Panc1 (cell line): Measurements from ENCODE around the gene SLC24A4. TPM values are rescaled to one million over a fixed set of nuclear protein-coding genes. Genes with fewer than 3 reads are reported as not detected.
A peak's percentile ranks its signal among the peaks of the same experiment; 100 is the strongest.

Experiments
- ATAC-seq: fragments of 200-7000 bp; cut with Tn5 transposase; 2 replicates; pipeline ENCODE4 v1.9.1; 2020; ENCODE audit warnings: mild to moderate bottlenecking, moderate library complexity
- BruUV-seq: library from RNA; stranded (reverse); fragments of 400-500 nt; replicated peaks from 2 replicates; lab custom pipeline; 2021; lab: Mats Ljungman, UMichigan
- CTCF ChIA-PET: fragments of 300-600 bp; sonication (Branson Sonifier 250); formaldehyde crosslinking; loops from one replicate; lab custom pipeline; 2022; ENCODE audit warnings: antibody characterized with exemption; lab: Charles Lee
- POLR2A ChIA-PET: fragments of 300-600 bp; sonication (Branson Sonifier 250); formaldehyde crosslinking; loops from one replicate; lab custom pipeline; 2022; ENCODE audit warnings: antibody characterized with exemption; lab: Charles Lee
- DNase-seq: peaks from one replicate; pipeline ENCODE4 v3.0.0-alpha.2; 2010; ENCODE audit warnings: low read depth, low spot score
- H3K27ac ChIP-seq: 2 replicates; pipeline ENCODE4 v1.5.1; 2011; ENCODE audit warnings: mild to moderate bottlenecking, low read length, inconsistent platforms
- H3K27me3 ChIP-seq: fragments of 200-500 bp; sonication (Bioruptor generic); 2 replicates; pipeline ENCODE4 v1.6.0; 2014; ENCODE audit warnings: low read length, inconsistent platforms; ENCODE audit not compliant: control insufficient read depth, insufficient read depth
- H3K36me3 ChIP-seq: fragments of 200-500 bp; sonication (Bioruptor generic); 2 replicates; pipeline ENCODE4 v1.5.1; 2014; ENCODE audit warnings: inconsistent platforms, mild to moderate bottlenecking, low read length, moderate library complexity; ENCODE audit not compliant: control insufficient read depth, insufficient read depth
- H3K4me1 ChIP-seq: 2 replicates; pipeline ENCODE4 v1.5.1; 2011; ENCODE audit warnings: inconsistent platforms, mild to moderate bottlenecking, low read length, moderate library complexity; ENCODE audit not compliant: control insufficient read depth, insufficient read depth
- H3K4me3 ChIP-seq, 2 experiments: 2 replicates each; pipeline ENCODE4 v1.5.1; 2011 to 2012; ENCODE audit warnings: low read depth in 2 of 2, low read length in 2 of 2, mild to moderate bottlenecking in 2 of 2, inconsistent platforms in 1 of 2, moderate library complexity in 1 of 2
- H3K9me3 ChIP-seq: fragments of 200-500 bp; sonication (Bioruptor generic); 2 replicates; pipeline ENCODE4 v1.5.1; 2014; ENCODE audit warnings: low read depth, mild to moderate bottlenecking, inconsistent platforms, low read length, moderate library complexity; ENCODE audit not compliant: control insufficient read depth, insufficient read depth
- POLR2AphosphoS5 ChIP-seq: IDR thresholded peaks from 2 replicates; pipeline ENCODE4 v1.6.1; 2012; ENCODE audit warnings: mild to moderate bottlenecking, low read depth, low read length, moderate library complexity
- SIN3A ChIP-seq: IDR thresholded peaks from 2 replicates; pipeline ENCODE4 v1.6.1; 2012; ENCODE audit warnings: low read depth, mild to moderate bottlenecking, low read length, moderate library complexity, borderline replicate concordance; ENCODE audit not compliant: insufficient read depth
- TCF7L2 ChIP-seq: IDR thresholded peaks from 2 replicates; pipeline ENCODE4 v1.6.1; 2011; ENCODE audit warnings: mild to moderate bottlenecking, low read depth, low read length, inconsistent platforms
- in situ Hi-C: cut with HindIII; loops from 2 replicates; pipeline ENCODE4 v1.10.0; 2016; ENCODE audit warnings: low sequenced_read_pairs, low pct_unique_long_range_greater_than_20kb
- intact Hi-C: fragments of 100-400 bp; cut with micrococcal nuclease; formaldehyde crosslinking; loops from one replicate; pipeline ENCODE4 v1.10.0; 2022; ENCODE audit not compliant: unreplicated experiment
- total RNA-seq: library from RNA; stranded (reverse); gene quantifications from one replicate; pipeline ENCODE4 v1.2.1, GENCODE V29; 2021; ENCODE audit not compliant: unreplicated experiment
- TF ChIP-seq, protein P1 (sequence below): fragments of 450-650 bp; IDR thresholded peaks from 2 replicates; pipeline ENCODE4 v1.5.1; 2017; ENCODE audit warnings: mild to moderate bottlenecking
- TF ChIP-seq, protein P2 (sequence below), 2 experiments: IDR thresholded peaks; 2 replicates each; pipeline ENCODE4 v1.6.1; 2011 to 2012; ENCODE audit warnings: low read depth in 2 of 2, control low read depth in 1 of 2, low read length in 1 of 2, mild to moderate bottlenecking in 1 of 2, moderate library complexity in 1 of 2; ENCODE audit not compliant: insufficient read depth in 1 of 2

Gene SLC24A4
- total RNA-seq, 1 experiment from 2014 or later = not detected

DNA sequence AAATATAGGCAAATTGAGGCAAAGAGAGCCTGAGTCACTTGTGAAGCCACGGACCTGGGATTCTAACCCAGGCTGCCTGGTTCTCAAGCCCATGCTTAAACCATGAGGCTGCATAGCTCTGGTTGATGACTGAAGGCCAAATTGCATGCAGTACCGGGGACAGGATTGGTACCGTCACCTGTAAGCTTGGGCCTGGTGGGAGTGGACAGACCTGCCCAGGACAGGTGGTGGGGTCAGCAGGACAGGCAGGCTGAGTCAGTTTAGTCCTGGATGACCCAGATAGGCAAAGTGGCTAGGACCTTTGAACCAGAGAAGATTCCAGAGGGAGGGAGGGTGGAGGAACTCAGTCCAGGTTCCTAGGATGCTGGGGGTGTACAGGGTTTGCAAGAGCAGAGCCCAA is 216.5 kb downstream of the SLC24A4 start:
- ChIA-PET POLR2A (no interaction called here), CTCF (no interaction called here)
- H3K9me3 ChIP-seq = no peaks in the 10 kb centered on the region
- H3K27ac ChIP-seq = no peak overlapping the region
- in situ Hi-C loops = no loop called here
- H3K27me3 ChIP-seq = no peaks in the 10 kb centered on the region
- H3K36me3 ChIP-seq = no peaks in the 10 kb centered on the region
- BruUV-seq = no TSS peak
- no peak overlapping the region for H3K4me3 ChIP-seq
- TF ChIP-seq TCF7L2 (no peak), SIN3A (no peak), POLR2AphosphoS5 (no peak)
- TF ChIP-seq, protein P1, sequence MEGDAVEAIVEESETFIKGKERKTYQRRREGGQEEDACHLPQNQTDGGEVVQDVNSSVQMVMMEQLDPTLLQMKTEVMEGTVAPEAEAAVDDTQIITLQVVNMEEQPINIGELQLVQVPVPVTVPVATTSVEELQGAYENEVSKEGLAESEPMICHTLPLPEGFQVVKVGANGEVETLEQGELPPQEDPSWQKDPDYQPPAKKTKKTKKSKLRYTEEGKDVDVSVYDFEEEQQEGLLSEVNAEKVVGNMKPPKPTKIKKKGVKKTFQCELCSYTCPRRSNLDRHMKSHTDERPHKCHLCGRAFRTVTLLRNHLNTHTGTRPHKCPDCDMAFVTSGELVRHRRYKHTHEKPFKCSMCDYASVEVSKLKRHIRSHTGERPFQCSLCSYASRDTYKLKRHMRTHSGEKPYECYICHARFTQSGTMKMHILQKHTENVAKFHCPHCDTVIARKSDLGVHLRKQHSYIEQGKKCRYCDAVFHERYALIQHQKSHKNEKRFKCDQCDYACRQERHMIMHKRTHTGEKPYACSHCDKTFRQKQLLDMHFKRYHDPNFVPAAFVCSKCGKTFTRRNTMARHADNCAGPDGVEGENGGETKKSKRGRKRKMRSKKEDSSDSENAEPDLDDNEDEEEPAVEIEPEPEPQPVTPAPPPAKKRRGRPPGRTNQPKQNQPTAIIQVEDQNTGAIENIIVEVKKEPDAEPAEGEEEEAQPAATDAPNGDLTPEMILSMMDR = no peak
- TF ChIP-seq, protein P2, sequence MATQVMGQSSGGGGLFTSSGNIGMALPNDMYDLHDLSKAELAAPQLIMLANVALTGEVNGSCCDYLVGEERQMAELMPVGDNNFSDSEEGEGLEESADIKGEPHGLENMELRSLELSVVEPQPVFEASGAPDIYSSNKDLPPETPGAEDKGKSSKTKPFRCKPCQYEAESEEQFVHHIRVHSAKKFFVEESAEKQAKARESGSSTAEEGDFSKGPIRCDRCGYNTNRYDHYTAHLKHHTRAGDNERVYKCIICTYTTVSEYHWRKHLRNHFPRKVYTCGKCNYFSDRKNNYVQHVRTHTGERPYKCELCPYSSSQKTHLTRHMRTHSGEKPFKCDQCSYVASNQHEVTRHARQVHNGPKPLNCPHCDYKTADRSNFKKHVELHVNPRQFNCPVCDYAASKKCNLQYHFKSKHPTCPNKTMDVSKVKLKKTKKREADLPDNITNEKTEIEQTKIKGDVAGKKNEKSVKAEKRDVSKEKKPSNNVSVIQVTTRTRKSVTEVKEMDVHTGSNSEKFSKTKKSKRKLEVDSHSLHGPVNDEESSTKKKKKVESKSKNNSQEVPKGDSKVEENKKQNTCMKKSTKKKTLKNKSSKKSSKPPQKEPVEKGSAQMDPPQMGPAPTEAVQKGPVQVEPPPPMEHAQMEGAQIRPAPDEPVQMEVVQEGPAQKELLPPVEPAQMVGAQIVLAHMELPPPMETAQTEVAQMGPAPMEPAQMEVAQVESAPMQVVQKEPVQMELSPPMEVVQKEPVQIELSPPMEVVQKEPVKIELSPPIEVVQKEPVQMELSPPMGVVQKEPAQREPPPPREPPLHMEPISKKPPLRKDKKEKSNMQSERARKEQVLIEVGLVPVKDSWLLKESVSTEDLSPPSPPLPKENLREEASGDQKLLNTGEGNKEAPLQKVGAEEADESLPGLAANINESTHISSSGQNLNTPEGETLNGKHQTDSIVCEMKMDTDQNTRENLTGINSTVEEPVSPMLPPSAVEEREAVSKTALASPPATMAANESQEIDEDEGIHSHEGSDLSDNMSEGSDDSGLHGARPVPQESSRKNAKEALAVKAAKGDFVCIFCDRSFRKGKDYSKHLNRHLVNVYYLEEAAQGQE (IDR thresholded peaks at IDR 0.05; ENCODE audit: insufficient read depth in 1 of 2, low read depth in 2 of 2, low read length in 1 of 2) = no peak
- intact Hi-C loops = no loop called here
- no peak for ATAC-seq
- DNase-seq = no peak
- H3K4me1 ChIP-seq = no peaks in the 10 kb centered on the region; the same call in 1 of the 2 replicates

GRCh38 chr14:92539875-92540274 is 216.9 kb downstream of the SLC24A4 start:
- CTCF ChIA-PET = no interaction called here
- in situ Hi-C loops (no loop called here), intact Hi-C loops (no loop called here)
- no TSS peak for BruUV-seq
- Histone ChIP-seq H3K36me3 (no peaks in the 10 kb centered on the region), H3K4me1 (no peaks in the 10 kb centered on the region; the same call in 1 of the 2 replicates), H3K27ac (no peak overlapping the region), H3K9me3 (no peaks in the 10 kb centered on the region), H3K4me3 (no peak overlapping the region), H3K27me3 (no peaks in the 10 kb centered on the region)
- ATAC-seq = no peak
- TF ChIP-seq SIN3A = no peak
- no peak for TF ChIP-seq POLR2AphosphoS5
- no peak for TF ChIP-seq TCF7L2
- POLR2A ChIA-PET = no interaction called here
- no peak for DNase-seq

DNA sequence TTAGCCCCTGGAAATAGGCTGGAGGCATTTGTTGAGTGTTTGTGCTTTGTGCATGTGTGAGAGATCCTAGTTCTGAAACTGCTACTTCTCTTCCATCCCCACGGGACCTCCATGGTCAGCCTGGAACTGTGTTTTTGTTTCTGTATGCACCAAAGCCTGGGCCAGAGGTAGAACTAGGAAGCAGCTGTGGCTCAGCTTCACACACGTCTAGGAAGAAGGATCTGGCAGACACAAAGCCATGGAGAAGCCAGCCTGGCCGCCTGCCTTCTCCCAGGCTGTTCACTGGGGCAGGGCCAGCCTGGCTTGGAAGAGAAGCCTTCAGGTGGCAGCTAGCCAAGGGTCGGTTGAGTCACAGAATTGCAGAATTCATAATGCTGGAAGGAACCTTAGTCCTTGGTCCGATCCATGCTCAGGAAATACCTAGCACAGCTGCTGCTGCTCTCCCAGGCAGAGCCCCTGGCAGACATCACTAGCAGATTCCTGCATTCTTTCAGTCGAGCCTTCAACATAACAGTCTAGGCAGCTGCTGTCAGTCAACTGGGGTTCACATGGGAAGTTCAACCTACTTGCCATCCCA is 217.6 kb downstream of the SLC24A4 start:
- POLR2A ChIA-PET = no interaction called here
- H3K27ac ChIP-seq = peak overlapping the region; percentile 39; the same call in 1 of the 2 replicates
- CTCF ChIA-PET = no interaction called here

More for the DNA sequence above, 217.6 kb downstream of the SLC24A4 start:
- in situ Hi-C loops = no loop called here
- no peaks in the 10 kb centered on the region for H3K9me3 ChIP-seq
- DNase-seq = peak; percentile 67
- no TSS peak for BruUV-seq
- H3K4me3 ChIP-seq = no peak overlapping the region
- peak; percentile 87 for ATAC-seq
- intact Hi-C loops = no loop called here
- H3K27me3 ChIP-seq = no peaks in the 10 kb centered on the region
- H3K36me3 ChIP-seq = no peaks in the 10 kb centered on the region
- no peak for TF ChIP-seq TCF7L2
- TF ChIP-seq, protein P2 (IDR thresholded peaks at IDR 0.05; ENCODE audit: insufficient read depth in 1 of 2, low read depth in 2 of 2, low read length in 1 of 2) = no peak
- H3K4me1 ChIP-seq = no peaks in the 10 kb centered on the region; the same call in 1 of the 2 replicates
